Heart left ventricle (tissue), 13 donors: Measurements from ENCODE around the gene ZDHHC11B.
"Not testable (repeated sequence)": the region's sequence is repeated elsewhere in the genome, so short reads cannot be mapped to it uniquely, and the experiment has no call there.

Experiments
- CTCF ChIP-seq, 12 donors: fragments of 200-600 bp; sonication (generic) in 4 of 12; IDR thresholded peaks; one replicate each; pipeline versions ENCODE4 v1.5.0 to v1.8.0; 2018 to 2022; ENCODE audit warnings: antibody characterized with exemption in 12 of 12, mild to moderate bottlenecking in 5 of 12
- POLR2A ChIP-seq, 2 donors: fragments of 450-650 bp; IDR thresholded peaks; one replicate each; pipeline ENCODE4 v1.6.1; 2017; ENCODE audit warnings: antibody characterized with exemption in 2 of 2, mild to moderate bottlenecking in 2 of 2, moderate library complexity in 2 of 2
- donor health status: ischemic (EF 13 %, LVEDD 7.1; RV severe dilation, severe dysfunction).
- donor health status: DM: no; HTN: yes; CAD: no.
- donor health status: DM: no; HTN: no; CAD: no.
- donor health status: ischemic (EF 25% LVEDD 6.9; RV normal size, moderate dysfunction).
- donor health status: ischemic (EF 25% LVEDD 5.7; RV mildly dilated, moderate dysfunction).
- donor health status: ischemic (EF 35%, LVEDD 5.7; RV mildly dilated, moderate dysfunction).
- donor health status: nonischemic (EF 11% LVEDD 7.7; RV severe dilation, severe dysfunction).
- donor health status: DM: yes; HTN: yes; CAD: no.
- donor health status: PGD.
- donor health status: ischemic (EF 29% LVEDD 5.4; RV normal size, mild dysfunction).
- donor health status: nonischemic (EF 23%, LVEDD 6.1; RV moderate dilation, normal function).

DNA sequence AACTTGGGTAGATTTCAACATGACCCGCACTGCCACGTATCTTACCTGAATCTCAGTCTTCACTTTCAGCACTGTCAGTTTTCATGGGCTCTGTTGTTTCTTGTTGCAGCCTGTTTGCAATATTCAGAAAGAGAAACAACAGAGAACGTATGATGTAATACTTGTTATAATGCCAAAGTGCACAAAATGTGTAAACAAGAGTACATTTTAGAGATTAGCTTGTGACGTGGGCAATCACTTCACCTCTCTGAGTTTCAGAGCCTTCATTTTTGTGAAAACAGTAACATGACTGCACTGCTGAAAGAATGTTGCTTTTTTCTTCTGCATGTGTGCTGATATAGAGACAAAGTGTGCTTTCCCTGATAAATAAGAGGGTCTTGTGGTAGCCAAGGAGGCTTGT is 16.5 kb upstream of the ZDHHC11B start:
- not testable (repeated sequence) for TF ChIP-seq CTCF, POLR2A (IDR thresholded peaks at IDR 0.05)
